DOHH2 (cell line): ENCODE data around the gene SEPTIN10.

Experiments
- CTCF ChIP-seq: fragments of 200-600 bp; sonication (generic); IDR thresholded peaks from one replicate; pipeline ENCODE4 v1.5.1; 2014; ENCODE audit warnings: antibody characterized with exemption, mild to moderate bottlenecking, low read depth, low read length; ENCODE audit not compliant: poor library complexity, severe bottlenecking
- EZH2phosphoT487 ChIP-seq: fragments of 200-600 bp; sonication (generic); IDR thresholded peaks from 2 replicates; pipeline ENCODE4 v1.6.1; 2017; ENCODE audit warnings: borderline replicate concordance, mild to moderate bottlenecking, antibody characterized with exemption, low read length, moderate library complexity, mixed read lengths

GRCh38 chr2:109591206-109591605 is 22.6 kb downstream of the SEPTIN10 start:
- no peak for TF ChIP-seq CTCF
- TF ChIP-seq EZH2phosphoT487: no peak
